Embryonic facial prominence (tissue), 1 donor: Measurements from ENCODE around the gene CAMK2A.
"Not testable (repeated sequence)": the region's sequence is repeated elsewhere in the genome, so short reads cannot be mapped to it uniquely, and the experiment has no call there.

Experiments used
- DNase-seq: peaks from one replicate; pipeline ENCODE4 v3.0.0-alpha.2; 2016; ENCODE audit errors: extremely low spot score

CAMK2A gene

DNA sequence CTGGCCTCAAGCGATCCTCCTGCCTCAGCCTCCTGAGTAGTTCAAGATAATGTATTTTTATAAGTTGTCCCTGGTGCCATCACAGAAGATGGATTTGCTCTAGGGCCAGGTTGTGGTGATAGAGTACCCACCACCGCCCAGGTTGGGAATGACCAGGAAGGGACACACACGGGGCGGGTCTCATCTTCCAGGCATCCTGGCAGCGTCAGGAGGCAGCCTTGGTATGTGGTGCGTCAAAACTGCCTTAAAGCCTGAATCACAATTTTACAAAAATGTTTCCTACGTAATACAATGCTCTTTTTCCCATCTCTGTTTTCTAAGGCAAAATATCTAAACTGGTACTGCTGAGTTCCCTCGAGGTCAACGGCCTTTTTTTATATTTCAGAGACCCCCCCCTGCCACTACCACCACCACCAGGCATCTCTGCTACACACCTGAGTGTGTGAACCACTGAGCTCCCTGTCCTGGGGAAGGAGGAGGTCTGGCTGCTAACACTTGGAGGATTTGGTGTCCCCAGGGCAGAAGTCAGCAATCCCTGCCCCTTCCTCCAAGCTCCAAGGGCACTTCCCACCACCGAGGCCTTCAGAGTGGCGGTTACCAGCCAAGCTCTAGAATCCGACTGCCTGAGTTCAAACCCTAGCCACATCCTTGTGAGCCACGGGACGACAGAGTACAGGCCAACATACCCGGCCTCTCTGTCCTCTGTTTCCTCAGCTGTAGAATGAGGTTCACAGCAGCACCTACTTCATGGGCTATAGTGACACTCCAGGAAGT, 52.4 kb downstream of the CAMK2A start:
- DNase-seq = no peak

DNA sequence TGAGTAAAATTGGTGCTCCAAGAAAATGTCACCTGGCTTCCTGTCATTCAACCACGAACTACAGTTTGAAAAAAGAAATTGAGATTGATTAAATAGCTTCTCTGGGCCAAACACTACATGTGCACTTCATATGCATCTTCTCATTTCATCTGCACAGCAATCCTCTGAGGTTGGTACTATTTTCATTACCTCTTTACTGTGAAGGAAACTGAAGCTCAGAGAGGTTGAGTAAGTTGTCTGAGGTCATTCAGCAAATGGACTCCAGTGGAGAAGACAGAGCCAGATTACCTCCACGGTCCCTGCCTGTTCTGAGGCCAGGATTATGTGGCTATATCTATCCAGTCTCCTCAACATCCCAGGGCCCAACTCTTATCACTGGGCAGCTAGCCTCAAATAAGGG, 53.3 kb downstream of the CAMK2A start:
- no peak for DNase-seq

DNA sequence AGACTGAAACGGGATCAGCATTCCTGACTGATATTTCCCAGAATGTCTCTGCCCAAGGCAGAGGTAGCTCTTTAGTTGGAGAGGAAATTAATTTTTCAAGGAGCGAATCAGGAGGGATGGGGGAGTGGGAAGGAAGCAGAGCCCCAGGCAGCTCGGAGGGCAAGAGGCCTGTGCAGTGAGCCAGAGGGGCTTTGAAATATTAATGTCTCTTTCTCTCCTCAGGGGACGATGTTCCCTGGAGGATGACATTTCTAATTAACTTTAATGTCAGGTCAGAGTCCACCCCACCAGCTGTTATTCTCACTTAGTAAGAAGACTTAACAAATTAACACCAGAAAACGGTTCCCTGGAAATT, 54.1 kb downstream of the CAMK2A start:
- no peak for DNase-seq

DNA sequence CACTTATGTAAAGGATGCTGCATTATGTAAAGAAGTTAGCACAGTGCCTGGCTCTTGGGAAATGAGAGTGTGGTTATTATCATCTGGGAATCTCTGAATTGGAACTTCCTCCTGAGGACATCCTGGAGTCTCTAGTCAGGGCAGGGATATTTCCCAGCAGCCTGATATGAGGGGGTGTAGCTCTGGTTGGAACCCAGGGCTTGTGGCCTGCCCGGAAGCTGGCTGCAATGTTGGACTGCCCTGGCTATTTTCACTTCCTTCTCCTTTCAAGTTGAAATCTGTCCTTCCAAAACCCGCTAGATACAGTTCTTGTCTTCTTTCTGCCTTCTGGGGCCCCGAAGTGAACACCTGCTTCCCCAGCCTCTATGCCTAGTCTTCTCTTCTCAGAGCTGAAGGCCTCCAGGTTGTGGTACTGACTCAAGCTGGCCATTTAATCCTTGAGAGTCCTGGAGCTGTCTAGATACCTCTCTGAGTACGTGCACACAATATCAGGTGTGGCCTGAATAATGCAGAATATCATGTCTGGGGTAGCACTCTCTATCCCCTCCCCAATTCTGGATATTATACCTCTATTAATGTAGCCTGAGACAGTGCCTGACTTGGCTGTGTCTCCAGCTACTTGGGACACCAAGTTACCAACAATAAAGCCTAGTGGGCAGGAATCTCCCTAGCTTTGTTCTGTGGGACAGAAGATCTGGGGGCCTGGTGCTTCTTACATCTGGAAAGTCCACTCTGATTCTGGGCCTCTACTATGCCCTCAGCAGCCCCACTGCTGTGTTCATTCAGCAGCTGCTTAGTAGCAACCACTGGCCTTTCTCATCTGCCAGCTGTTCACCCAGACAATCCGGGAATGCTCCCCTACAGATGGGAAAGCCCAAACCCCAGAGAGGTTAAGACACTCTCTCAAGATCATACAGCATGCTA, 54.7 kb downstream of the CAMK2A start:
- DNase-seq = no peak

DNA sequence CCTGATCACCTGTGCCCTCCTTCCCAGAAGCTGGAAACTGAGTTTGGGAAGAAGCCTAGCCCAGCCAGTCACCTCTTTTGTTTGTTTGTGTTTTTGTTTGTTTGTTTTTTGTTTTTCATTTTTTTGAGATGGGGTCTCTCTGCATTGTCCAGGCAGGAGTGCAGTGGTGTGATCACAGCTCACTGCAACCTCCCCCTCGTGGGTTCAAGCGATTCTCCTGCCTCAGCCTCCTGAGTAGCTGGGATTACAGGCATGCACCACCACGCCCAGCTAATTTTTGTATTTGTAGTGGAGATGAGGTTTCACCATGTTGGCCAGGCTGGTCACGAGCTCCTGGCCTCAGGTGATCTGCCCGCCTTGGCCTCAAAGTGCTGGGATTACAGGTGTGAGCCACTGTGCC, 55.9 kb downstream of the CAMK2A start:
- not testable (repeated sequence) for DNase-seq

DNA sequence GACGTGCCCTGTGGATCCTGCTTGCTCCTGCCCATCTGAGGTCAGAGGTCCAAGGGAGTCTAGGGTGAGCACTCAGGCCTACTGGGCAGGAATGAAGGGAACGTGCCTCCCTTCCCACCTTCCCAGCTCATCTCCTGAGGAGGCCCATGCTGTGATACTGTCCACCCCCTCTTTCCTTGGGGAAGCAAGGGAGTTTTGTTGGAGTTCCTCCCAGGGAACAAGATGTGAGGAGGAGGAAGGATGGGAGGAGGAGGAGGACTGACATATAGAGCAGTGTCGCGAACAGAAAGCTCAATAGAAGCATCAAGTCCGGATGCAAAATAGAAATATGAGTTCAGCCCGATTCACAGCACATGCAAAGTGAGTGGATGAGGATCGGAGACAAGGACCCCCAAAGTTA, 58.7 kb downstream of the CAMK2A start:
- DNase-seq = no peak

DNA sequence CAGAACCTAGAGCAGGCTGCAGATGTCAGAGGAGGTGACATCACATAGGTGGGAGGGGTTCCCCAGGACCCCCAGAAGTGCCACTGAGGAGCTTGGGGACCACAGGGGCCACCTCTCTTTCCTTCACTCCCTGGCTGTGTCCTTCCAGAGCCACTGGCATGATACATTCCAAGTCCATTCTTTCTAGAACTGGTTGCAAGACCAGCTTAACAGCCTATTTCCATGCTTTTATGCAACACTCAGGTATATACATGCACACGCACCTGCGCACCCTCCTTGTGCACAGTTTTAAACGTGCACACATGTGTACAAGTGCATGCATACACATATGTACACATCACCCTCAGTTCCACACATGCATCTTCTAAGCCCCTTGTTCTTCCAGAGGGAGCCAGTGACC, 60.0 kb downstream of the CAMK2A start:
- DNase-seq = no peak

DNA sequence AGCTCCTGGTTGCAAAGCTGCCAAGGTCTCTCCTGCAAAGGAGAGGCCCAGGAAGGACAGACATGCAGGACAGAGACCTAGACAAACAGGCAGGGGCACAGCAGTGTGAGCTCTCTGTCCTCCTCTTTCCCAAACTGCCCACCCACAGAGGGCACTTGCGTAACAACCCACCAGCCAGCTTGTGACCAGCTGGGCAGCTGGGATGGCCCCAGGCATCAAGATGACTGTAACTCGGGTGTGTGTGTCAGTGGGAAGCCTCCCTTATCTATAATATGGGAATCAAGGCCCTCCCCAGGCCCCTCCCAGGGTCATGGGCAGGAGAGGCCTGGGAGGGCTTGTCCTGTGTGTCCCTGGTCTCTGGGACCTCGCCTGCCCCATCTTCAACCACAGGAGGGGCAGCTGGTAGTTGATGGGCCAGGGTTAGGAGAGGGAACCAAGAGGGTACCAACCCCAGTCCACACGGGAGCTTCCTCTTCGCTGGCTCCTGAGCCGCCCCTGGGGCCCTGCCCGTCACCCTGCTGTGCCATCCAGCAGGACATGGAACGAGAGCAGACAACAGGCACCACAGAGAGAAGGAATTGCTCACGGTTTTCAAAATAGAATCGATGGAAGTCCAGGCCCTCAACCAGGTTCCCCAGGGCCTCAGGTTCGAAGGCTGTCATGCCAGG, 61.8 kb downstream of the CAMK2A start:
- no peak for DNase-seq

DNA sequence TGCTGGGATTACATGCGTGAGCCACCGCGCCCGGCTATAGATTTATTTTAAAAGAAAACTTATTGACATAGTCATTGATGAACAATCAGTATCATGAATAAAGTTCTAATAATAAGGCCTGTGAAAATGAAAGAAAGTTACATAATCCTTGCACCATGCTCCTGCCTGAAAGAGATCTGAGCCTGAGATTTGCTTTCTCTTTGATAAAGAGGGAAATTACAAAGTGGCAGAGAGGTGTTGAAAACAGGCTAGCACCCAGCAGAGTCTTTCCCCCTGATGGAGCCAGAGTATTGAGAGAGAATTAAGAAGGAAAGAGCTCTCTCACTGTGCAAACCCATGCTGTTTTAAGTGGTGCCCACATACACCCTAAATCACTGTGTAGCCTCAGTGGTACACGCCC, 62.5 kb downstream of the CAMK2A start:
- no peak for DNase-seq

DNA sequence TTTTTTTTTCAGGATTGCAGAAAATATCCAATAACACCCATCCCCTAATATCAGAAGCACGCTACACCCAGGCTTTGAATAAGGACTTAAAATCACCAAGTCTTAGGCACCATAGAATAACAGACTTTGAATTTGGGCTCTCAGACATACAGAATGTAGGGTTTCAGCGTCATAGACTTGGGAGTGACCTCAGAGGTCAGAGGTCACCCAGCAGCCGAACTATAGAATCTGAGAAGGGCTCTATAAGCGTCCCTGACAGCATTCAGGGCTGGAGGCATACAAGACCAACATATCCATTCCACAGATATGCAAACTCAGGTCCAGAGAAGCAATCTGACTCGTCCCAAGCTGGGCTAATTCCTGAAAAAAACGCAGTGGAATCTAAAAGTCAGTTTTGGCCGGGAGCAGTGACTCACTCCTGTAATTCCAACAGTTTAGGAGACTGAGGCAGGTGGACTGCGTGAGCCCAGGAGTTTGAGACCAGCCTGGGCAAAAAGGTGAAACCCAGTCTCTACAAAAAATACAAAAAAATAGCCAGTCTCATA, 65.0 kb downstream of the CAMK2A start:
- no peak for DNase-seq

DNA sequence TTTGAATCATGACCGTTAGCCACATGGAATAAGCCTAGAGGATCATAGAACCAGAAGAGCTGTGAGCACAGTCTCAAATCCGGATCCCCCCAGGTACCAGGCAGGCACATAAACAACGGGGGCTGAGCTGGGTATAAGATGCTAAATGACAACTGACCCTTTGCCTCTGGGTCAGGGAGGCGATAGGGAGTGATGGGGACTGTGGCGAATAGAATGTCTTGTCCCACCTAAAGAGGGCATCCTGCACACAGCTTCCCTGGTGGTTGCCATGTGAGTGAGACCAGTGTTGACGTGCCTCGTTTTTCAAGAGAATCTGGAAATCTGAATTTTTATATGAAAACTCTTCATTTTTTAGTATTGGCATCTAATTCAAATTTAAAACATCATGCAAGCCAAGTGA, 66.1 kb downstream of the CAMK2A start:
- no peak for DNase-seq

DNA sequence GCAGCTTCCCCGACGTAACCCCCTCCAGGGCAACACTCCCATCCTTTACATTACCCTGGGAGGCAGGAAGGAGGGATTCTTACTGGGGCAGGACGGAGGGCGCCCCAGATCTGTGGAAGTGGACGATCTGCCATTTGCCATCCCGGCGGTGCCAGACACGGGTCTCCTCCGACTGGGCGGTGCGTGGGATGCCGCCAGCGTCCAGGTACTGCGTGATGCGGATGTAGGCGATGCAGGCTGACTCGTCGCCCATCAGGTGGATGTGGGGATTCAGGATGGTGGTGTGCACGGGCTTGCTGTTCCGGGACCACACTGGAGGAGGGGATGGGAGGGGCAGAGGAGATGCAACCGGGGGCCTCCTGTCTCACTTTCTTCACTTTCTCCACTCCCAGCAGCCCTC, 66.7 kb downstream of the CAMK2A start:
- DNase-seq = no peak

DNA sequence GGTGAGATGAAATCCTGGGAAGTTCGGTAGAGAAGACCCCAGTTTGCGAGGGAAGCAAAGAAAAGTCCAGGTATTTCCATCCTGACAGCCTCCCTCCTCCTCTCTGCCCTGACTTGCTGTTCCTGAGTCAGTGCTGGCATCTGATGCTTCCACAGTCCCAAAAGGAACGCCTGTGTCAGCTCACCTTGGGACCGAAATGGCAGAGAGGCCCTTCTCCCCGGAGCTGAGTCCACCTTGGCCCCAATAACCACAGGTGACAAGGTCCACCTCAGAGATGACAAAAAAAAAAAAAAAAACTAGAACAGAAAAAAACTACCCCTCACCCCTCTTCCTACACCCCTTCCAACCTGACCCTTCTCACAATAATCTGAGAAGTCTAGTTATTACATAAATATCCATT, 68.1 kb downstream of the CAMK2A start:
- DNase-seq = no peak

DNA sequence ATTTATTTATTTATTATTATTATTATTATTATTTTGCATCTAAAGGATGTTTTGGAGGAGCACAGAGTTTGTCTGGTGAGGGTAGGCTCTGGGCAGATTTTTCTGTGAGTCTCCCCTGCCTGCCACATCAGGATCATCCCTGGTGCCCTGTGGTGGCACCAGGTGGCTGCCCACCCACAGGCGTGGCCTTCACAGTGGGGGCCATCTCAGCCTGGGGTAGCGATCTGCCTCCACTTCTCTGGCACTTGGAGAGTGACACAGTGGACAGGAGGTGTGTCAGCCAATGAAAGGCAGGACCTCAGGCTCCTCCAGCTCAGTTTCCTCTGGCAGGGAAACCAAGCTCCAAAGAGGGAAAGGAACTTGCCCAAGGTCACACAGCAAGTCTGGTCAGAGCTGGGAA, 69.7 kb downstream of the CAMK2A start:
- no peak for DNase-seq

DNA sequence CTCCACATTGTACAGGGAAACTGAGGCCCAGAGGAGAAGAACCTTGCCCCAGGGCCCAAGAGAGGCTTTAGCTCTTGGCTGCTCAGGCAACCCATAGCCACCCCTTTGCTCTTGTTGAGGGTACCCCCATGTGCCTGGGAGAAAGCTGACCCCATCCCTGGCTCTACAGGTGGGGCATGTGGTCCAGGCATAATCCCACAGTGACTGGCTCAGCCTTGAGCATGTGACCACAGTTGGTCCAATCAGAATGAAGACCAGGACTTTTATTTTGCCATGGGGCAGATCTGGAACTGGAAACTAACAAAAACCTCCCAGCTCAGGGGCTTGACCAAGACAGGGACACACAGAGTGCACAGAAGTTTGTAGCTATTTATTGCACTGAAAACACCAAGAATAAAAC, 70.4 kb downstream of the CAMK2A start:
- no peak for DNase-seq

DNA sequence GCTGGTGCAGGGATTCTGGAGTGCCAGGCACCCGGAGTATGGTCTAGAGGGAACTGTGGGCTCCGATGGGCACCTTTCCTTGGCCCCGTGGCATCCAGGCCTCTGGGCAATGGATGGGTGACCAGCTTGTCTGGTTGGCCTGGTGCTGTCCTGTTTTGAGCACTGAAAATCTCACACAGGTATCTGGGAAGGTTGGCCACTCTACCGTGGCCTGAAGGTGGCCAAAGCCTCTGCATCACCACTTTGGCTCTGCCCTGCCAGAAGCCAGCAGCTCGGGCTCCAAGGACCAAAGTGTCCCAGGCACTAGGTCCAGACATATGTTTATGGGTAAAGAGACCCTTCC, 70.9 kb downstream of the CAMK2A start:
- DNase-seq = no peak

DNA sequence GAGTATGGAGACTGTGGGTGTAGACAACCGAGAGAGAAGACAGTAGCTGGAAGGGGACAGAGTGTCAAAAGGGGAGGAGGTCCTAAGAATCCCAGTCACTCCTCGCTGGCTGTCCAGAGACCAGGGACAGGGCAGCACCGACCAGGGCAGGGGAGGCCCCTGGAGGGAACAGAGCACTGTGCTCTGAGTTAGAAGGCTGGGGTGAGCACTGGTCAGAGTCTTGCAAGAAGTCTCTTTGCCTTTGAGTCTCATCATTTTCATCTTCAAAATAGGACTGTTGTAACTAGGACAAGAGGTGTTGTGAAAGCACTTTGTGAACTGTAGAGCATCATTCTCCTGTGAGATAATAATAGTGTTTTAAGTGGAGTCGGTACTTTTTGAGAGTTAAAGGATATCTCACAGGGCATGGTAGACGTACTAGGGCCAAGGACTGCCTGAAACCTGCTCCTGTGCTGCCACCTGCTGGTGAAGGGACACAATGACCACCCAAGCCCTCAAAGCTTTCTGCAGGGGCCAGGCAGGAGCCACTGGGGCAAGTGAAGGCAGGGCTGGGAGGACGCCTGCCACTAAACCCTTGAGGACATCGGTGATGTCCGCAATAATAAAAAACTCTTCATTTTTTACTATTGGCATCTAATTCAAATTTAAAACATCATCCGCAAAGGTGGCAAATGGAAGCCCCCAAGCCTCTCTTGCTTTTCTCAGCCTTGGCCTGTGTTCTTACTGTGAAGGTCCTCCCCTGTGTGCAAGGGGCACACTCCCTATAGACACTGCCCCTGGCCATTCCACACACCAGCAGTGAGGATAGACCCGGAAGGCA, 71.5 kb downstream of the CAMK2A start:
- peak; percentile 76 for DNase-seq

DNA sequence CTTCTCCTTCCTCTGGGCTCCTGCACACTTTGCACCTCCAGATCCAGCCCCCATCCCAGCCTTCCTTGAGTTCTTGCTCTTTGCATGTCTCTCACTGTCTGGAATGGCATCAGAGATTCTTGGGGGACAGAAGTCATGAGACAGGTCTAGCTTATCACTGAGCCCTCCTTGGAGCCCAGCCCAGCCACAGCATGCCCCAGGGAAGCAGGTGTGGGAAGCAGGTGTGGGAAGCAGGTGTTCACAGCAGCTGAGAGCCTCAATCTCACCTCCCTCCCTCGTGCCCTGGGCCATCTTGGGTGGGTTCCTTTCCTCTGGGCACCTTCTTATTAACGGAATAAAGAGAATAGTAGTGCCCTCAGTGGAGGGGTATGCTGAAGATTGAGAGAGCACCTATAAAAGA, 72.5 kb downstream of the CAMK2A start:
- DNase-seq = no peak

DNA sequence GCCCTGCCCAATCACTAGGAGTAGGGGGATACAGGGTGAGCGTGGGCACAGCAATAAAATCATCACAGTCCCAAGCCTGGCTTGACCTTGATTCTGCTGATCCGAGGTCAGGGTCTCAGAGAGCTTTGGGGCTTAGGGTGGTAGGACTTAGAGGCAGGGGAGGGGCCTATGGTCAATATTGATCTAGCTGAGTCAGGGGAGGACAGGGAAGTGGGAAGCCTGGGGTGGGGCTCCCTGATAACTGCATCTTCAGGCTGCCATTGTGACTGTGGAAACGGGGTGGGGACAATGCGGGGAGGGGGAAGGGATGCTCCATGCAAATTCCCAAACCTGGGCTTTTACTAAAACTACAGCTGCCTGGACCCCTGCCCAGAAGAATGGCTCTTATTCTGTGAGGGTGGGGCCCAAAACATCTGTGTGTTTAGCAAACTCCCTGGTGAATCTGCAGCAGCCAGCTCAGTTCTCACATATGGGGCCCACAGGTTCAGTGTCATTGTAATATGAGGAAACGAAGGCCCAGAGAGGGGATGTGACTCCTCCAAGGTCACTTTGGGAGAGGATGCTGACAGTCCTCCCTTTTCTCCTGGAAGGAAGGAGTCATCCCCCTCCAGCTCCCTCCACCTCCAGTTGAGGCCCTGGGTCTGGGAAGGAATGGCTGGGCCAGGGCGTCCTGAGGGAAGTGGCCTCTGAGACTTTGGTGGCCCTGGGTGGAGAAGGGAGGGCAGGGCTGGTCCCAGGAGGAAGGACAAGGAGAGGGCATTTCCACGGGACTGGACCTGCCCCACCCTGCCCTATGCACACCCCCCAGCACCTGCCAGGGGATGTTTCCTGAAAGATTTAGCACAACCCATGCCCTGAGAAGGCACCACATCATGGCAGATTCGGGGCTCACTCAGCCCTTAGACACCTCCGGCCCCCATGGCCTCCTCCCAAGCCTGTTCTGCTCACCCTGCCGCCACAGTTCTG, 73.3 kb downstream of the CAMK2A start:
- no peak for DNase-seq

DNA sequence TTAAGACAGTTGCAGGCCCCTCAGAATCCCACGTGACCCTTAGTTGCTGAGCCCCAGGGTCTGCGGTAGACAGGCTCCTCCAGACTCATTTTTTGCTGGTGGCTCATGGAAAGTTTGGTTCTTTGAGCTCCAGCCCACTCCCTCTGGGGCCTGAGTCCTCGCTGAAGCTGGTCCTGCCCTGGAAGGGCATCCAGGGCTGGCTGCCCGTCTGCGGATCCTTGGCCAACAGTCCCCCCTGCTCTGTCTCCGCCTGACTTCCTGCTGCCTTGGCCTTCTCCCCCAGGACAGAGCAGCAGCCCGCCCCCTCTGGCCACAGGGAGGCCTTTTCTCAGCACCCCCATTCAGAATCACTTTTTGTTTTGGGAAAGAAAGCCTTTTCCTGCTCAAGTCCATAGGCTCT, 75.3 kb downstream of the CAMK2A start:
- no peak for DNase-seq
